HL-60 (cell line): ENCODE measurements around the gene STAT1.
A peak's percentile ranks its signal among the peaks of the same experiment; 100 is the strongest.

Experiments
- DNase-seq, 2 experiments: peaks; one replicate each; pipeline ENCODE4 v3.0.0-alpha.2; 2010 to 2020; ENCODE audit warnings: low read depth in 1 of 2, low spot score in 1 of 2
- H3K27ac ChIP-seq: fragments of 250-450 bp; sonication (Bioruptor Pico); replicated peaks from 2 replicates; pipeline ENCODE4 v1.5.1; 2020; ENCODE audit warnings: mild to moderate bottlenecking, moderate library complexity
- H3K27me3 ChIP-seq: fragments of 250-450 bp; sonication (Bioruptor Pico); 2 replicates; pipeline ENCODE4 v1.5.1; 2021; ENCODE audit warnings: mild to moderate bottlenecking, moderate library complexity; ENCODE audit not compliant: insufficient read depth, poor library complexity, severe bottlenecking
- H3K4me3 ChIP-seq: replicated peaks from 2 replicates; pipeline ENCODE4 v1.5.1; 2011; ENCODE audit warnings: mild to moderate bottlenecking, control low read depth, low read length; ENCODE audit not compliant: insufficient read depth
- CTCF ChIP-seq: IDR thresholded peaks from one replicate; pipeline ENCODE4 v1.5.1; 2011; ENCODE audit warnings: low read length, control low read depth, inconsistent platforms; ENCODE audit not compliant: insufficient read depth
- GABPA ChIP-seq: IDR thresholded peaks from 2 replicates; pipeline ENCODE4 v1.6.1; 2012; ENCODE audit warnings: low read depth
- POLR2AphosphoS5 ChIP-seq: IDR thresholded peaks from 2 replicates; pipeline ENCODE4 v1.6.1; 2012; ENCODE audit warnings: low read depth
- REST ChIP-seq: IDR thresholded peaks from 2 replicates; pipeline ENCODE4 v1.6.1; 2012; ENCODE audit warnings: low read depth; ENCODE audit not compliant: insufficient replicate concordance
- SPI1 ChIP-seq: IDR thresholded peaks from 2 replicates; pipeline ENCODE4 v1.6.1; 2012; ENCODE audit warnings: low read depth, mild to moderate bottlenecking, borderline replicate concordance

Gene STAT1

GRCh38 chr2:191038741-191039140 lies 24.8 kb upstream of the STAT1 start:
- Histone ChIP-seq H3K27ac (no peak overlapping the region), H3K4me3 (no peak overlapping the region), H3K27me3 (no peaks in the 10 kb centered on the region)
- no peak for TF ChIP-seq SPI1
- no peak for TF ChIP-seq POLR2AphosphoS5
- no peak for TF ChIP-seq CTCF
- TF ChIP-seq GABPA, result no peak
- no peak for TF ChIP-seq REST
- no peak for DNase-seq

DNA sequence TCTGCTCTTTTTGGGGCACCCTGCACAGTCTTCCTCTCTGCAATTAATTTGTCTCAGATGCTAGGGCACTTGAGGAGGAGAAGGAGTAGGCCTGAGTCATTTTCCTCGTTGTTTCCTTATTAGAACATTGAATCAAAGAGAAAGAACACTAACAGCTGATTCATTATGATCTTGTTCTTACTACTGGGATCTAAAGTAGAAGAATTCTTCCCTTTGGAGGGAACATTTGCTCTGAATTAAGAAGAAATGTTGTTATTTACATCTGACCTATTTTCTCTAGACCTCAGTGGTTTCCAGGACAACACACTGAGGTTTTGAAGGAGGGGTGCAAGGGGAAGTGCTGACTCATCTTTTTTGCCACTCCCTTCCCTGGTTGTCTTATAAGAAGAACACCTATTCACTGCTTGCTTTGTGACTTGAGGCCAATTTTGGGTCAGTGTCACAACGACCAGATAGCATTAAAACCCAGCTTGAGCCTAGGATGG lies 24.3 kb upstream of the STAT1 start:
- peak in 1 of 2 experiments; percentile 39 for DNase-seq
- no peaks in the 10 kb centered on the region for H3K27me3 ChIP-seq
- TF ChIP-seq POLR2AphosphoS5 (no peak), CTCF (no peak), GABPA (no peak), SPI1 (no peak), REST (no peak)
- no peak overlapping the region for H3K4me3 ChIP-seq
- no peak overlapping the region; the same call in 1 of the 2 replicates for H3K27ac ChIP-seq

DNA sequence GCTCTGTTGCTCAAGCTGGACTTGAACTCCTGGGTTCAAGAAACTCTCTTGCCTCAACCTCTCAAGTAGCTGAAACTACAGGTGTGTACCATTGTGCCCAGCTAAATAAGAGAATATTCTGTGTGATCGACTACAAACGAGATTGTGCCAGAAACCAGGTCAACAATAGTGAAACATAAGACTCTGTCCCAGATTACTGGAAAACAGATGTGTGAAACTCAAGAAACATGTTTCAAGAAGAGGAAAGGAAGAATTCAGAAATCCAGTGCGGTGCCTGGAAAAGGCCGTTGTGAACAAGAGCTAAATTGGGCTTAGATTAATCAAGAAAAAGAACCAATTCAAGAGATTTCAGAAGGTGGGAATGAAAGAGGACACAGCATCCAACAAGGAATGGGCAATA lies 23.4 kb upstream of the STAT1 start:
- no peak for DNase-seq
- no peak overlapping the region for H3K27ac ChIP-seq
- H3K4me3 ChIP-seq, result no peak overlapping the region
- no peak for TF ChIP-seq SPI1
- TF ChIP-seq GABPA, result no peak
- TF ChIP-seq CTCF, result no peak
- no peak for TF ChIP-seq REST
- no peak for TF ChIP-seq POLR2AphosphoS5
- no peaks in the 10 kb centered on the region for H3K27me3 ChIP-seq
